ENCODE data around the gene POU2F3.
"Not testable (repeated sequence)": the region's sequence is repeated elsewhere in the genome, so short reads cannot be mapped to it uniquely, and the experiment has no call there.

The POU2F3 gene

GRCh38 chr11:120271672-120272071 lies 31.7 kb downstream of the POU2F3 start:
- Histone ChIP-seq H3K9me3 (ENCODE audit: control insufficient read depth, insufficient read depth, low read length) (no peaks in the 10 kb centered on the region), H3K27me3 (ENCODE audit: control insufficient read depth, insufficient read depth, low read length) (0 out of 2 replicates have a peak, but pooled peaks cover 2% of the 10 kb centered on the region), H3K9ac (ENCODE audit: low read depth, low read length) (no peak overlapping the region), H3K4me1 (ENCODE audit: control insufficient read depth, insufficient read depth, low read length) (no peaks in the 10 kb centered on the region), H3K4me3 (ENCODE audit: low read depth, low read length) (no peak overlapping the region), H3K27ac (ENCODE audit: low read depth, low read length) (no peak overlapping the region), H3K36me3 (ENCODE audit: control insufficient read depth, insufficient read depth, low read length) (no peaks in the 10 kb centered on the region)

GRCh38 chr11:120272303-120272702 lies 32.4 kb downstream of the POU2F3 start:
- Histone ChIP-seq H3K9ac (ENCODE audit: low read depth, low read length) (no peak overlapping the region), H3K36me3 (ENCODE audit: control insufficient read depth, insufficient read depth, low read length) (no peaks in the 10 kb centered on the region), H3K9me3 (ENCODE audit: control insufficient read depth, insufficient read depth, low read length) (no peaks in the 10 kb centered on the region), H3K4me1 (ENCODE audit: control insufficient read depth, insufficient read depth, low read length) (no peaks in the 10 kb centered on the region), H3K4me3 (ENCODE audit: low read depth, low read length) (no peak overlapping the region), H3K27me3 (ENCODE audit: control insufficient read depth, insufficient read depth, low read length) (0 out of 2 replicates have a peak, but pooled peaks cover 2% of the 10 kb centered on the region), H3K27ac (ENCODE audit: low read depth, low read length) (no peak overlapping the region)

- H3K27me3 ChIP-seq (ENCODE audit: control insufficient read depth, insufficient read depth, low read length), result 0 out of 2 replicates have a peak, but pooled peaks cover 2% of the 10 kb centered on the region
These were observed 33.5 kb downstream of the POU2F3 start for GRCh38 chr11:120273432-120273831.

GRCh38 chr11:120273956-120274355 lies 34.0 kb downstream of the POU2F3 start:
- not testable (repeated sequence) for H3K4me3 ChIP-seq (ENCODE audit: low read depth, low read length); H3K4me1 ChIP-seq (ENCODE audit: control insufficient read depth, insufficient read depth, low read length); H3K27me3 ChIP-seq (ENCODE audit: control insufficient read depth, insufficient read depth, low read length); H3K27ac ChIP-seq (ENCODE audit: low read depth, low read length); H3K36me3 ChIP-seq (ENCODE audit: control insufficient read depth, insufficient read depth, low read length); H3K9me3 ChIP-seq (ENCODE audit: control insufficient read depth, insufficient read depth, low read length); H3K9ac ChIP-seq (ENCODE audit: low read depth, low read length)

More at GRCh38 chr11:120273432-120273831, 33.5 kb downstream of the POU2F3 start:
- no peaks in the 10 kb centered on the region for H3K9me3 ChIP-seq (ENCODE audit: control insufficient read depth, insufficient read depth, low read length)
- no peak overlapping the region for H3K4me3 ChIP-seq (ENCODE audit: low read depth, low read length)
- no peaks in the 10 kb centered on the region for H3K36me3 ChIP-seq (ENCODE audit: control insufficient read depth, insufficient read depth, low read length)
- H3K27ac ChIP-seq (ENCODE audit: low read depth, low read length), result no peak overlapping the region
- no peaks in the 10 kb centered on the region for H3K4me1 ChIP-seq (ENCODE audit: control insufficient read depth, insufficient read depth, low read length)
- H3K9ac ChIP-seq (ENCODE audit: low read depth, low read length), result no peak overlapping the region

GRCh38 chr11:120279502-120279901 lies 39.6 kb downstream of the POU2F3 start:
- no peak overlapping the region for H3K4me3 ChIP-seq (ENCODE audit: low read depth, low read length)
- 0 out of 2 replicates have a peak, but pooled peaks cover 2% of the 10 kb centered on the region for H3K27me3 ChIP-seq (ENCODE audit: control insufficient read depth, insufficient read depth, low read length)
- no peak overlapping the region for H3K27ac ChIP-seq (ENCODE audit: low read depth, low read length)
- peaks cover 6% of the 10 kb centered on the region for H3K4me1 ChIP-seq (ENCODE audit: control insufficient read depth, insufficient read depth, low read length)
- H3K9me3 ChIP-seq (ENCODE audit: control insufficient read depth, insufficient read depth, low read length), result no peaks in the 10 kb centered on the region
- no peak overlapping the region for H3K9ac ChIP-seq (ENCODE audit: low read depth, low read length)
- no peaks in the 10 kb centered on the region for H3K36me3 ChIP-seq (ENCODE audit: control insufficient read depth, insufficient read depth, low read length)

GRCh38 chr11:120280600-120281051 lies 40.7 kb downstream of the POU2F3 start:
- peaks cover 6% of the 10 kb centered on the region for H3K4me1 ChIP-seq (ENCODE audit: control insufficient read depth, insufficient read depth, low read length)
- H3K27ac ChIP-seq (ENCODE audit: low read depth, low read length), result no peak overlapping the region
- H3K27me3 ChIP-seq (ENCODE audit: control insufficient read depth, insufficient read depth, low read length), result no peaks in the 10 kb centered on the region
- no peaks in the 10 kb centered on the region for H3K36me3 ChIP-seq (ENCODE audit: control insufficient read depth, insufficient read depth, low read length)
- H3K4me3 ChIP-seq (ENCODE audit: low read depth, low read length), result no peak overlapping the region
- no peaks in the 10 kb centered on the region for H3K9me3 ChIP-seq (ENCODE audit: control insufficient read depth, insufficient read depth, low read length)
- H3K9ac ChIP-seq (ENCODE audit: low read depth, low read length), result no peak overlapping the region

- Histone ChIP-seq H3K9ac (ENCODE audit: low read depth, low read length) (no peak overlapping the region), H3K36me3 (ENCODE audit: control insufficient read depth, insufficient read depth, low read length) (no peaks in the 10 kb centered on the region), H3K4me1 (ENCODE audit: control insufficient read depth, insufficient read depth, low read length) (peaks cover 6% of the 10 kb centered on the region), H3K27ac (ENCODE audit: low read depth, low read length) (no peak overlapping the region), H3K9me3 (ENCODE audit: control insufficient read depth, insufficient read depth, low read length) (no peaks in the 10 kb centered on the region), H3K4me3 (ENCODE audit: low read depth, low read length) (no peak overlapping the region), H3K27me3 (ENCODE audit: control insufficient read depth, insufficient read depth, low read length) (no peaks in the 10 kb centered on the region)
These were observed 41.3 kb downstream of the POU2F3 start for GRCh38 chr11:120281143-120281795.

GRCh38 chr11:120283124-120283523 lies 43.2 kb downstream of the POU2F3 start:
- no peak overlapping the region for H3K4me3 ChIP-seq (ENCODE audit: low read depth, low read length)
- H3K9ac ChIP-seq (ENCODE audit: low read depth, low read length), result no peak overlapping the region
- H3K4me1 ChIP-seq (ENCODE audit: control insufficient read depth, insufficient read depth, low read length), result peaks cover 6% of the 10 kb centered on the region
- no peaks in the 10 kb centered on the region for H3K9me3 ChIP-seq (ENCODE audit: control insufficient read depth, insufficient read depth, low read length)
- H3K36me3 ChIP-seq (ENCODE audit: control insufficient read depth, insufficient read depth, low read length), result no peaks in the 10 kb centered on the region
- H3K27me3 ChIP-seq (ENCODE audit: control insufficient read depth, insufficient read depth, low read length), result no peaks in the 10 kb centered on the region
- no peak overlapping the region for H3K27ac ChIP-seq (ENCODE audit: low read depth, low read length)

- Histone ChIP-seq H3K36me3 (ENCODE audit: control insufficient read depth, insufficient read depth, low read length) (no peaks in the 10 kb centered on the region), H3K4me3 (ENCODE audit: low read depth, low read length) (no peak overlapping the region), H3K9ac (ENCODE audit: low read depth, low read length) (no peak overlapping the region), H3K27me3 (ENCODE audit: control insufficient read depth, insufficient read depth, low read length) (no peaks in the 10 kb centered on the region), H3K4me1 (ENCODE audit: control insufficient read depth, insufficient read depth, low read length) (peaks cover 9% of the 10 kb centered on the region), H3K27ac (ENCODE audit: low read depth, low read length) (no peak overlapping the region), H3K9me3 (ENCODE audit: control insufficient read depth, insufficient read depth, low read length) (no peaks in the 10 kb centered on the region)
These were observed 44.3 kb downstream of the POU2F3 start for GRCh38 chr11:120284272-120284671.

- Histone ChIP-seq H3K27ac (ENCODE audit: low read depth, low read length) (no peak overlapping the region), H3K9me3 (ENCODE audit: control insufficient read depth, insufficient read depth, low read length) (no peaks in the 10 kb centered on the region), H3K36me3 (ENCODE audit: control insufficient read depth, insufficient read depth, low read length) (no peaks in the 10 kb centered on the region), H3K4me3 (ENCODE audit: low read depth, low read length) (no peak overlapping the region), H3K27me3 (ENCODE audit: control insufficient read depth, insufficient read depth, low read length) (no peaks in the 10 kb centered on the region), H3K9ac (ENCODE audit: low read depth, low read length) (no peak overlapping the region), H3K4me1 (ENCODE audit: control insufficient read depth, insufficient read depth, low read length) (peaks cover 9% of the 10 kb centered on the region)
These were observed 45.3 kb downstream of the POU2F3 start for GRCh38 chr11:120285256-120285655.

- H3K9me3 ChIP-seq (ENCODE audit: control insufficient read depth, insufficient read depth, low read length), result no peaks in the 10 kb centered on the region
- H3K4me3 ChIP-seq (ENCODE audit: low read depth, low read length), result no peak overlapping the region
- H3K9ac ChIP-seq (ENCODE audit: low read depth, low read length), result no peak overlapping the region
- 0 out of 2 replicates have a peak, but pooled peaks cover 3% of the 10 kb centered on the region for H3K4me1 ChIP-seq (ENCODE audit: control insufficient read depth, insufficient read depth, low read length)
- H3K36me3 ChIP-seq (ENCODE audit: control insufficient read depth, insufficient read depth, low read length), result no peaks in the 10 kb centered on the region
- H3K27me3 ChIP-seq (ENCODE audit: control insufficient read depth, insufficient read depth, low read length), result no peaks in the 10 kb centered on the region; the same call in 1 of the 2 replicates
- H3K27ac ChIP-seq (ENCODE audit: low read depth, low read length), result no peak overlapping the region
These were observed 48.1 kb downstream of the POU2F3 start for GRCh38 chr11:120288021-120288420.

All from HUES48 (cell line).